ENCODE results near the gene ARID5B. TPM values are rescaled to one million over a fixed set of nuclear protein-coding genes. Genes with fewer than 3 reads are reported as not detected.

ARID5B gene
- polyA plus RNA-seq, 1 of the 3 experiments (the other 2 are of a cell fraction), result 10.9 TPM

- no peak for TF ChIP-seq MAX (IDR thresholded peaks at IDR 0.05; ENCODE audit: low read depth)
Observed at GRCh38 chr10:62080905-62081304, 179.4 kb downstream of the ARID5B start (continued).

GRCh38 chr10:62081341-62082270 lies 180.1 kb downstream of the ARID5B start:
- Histone ChIP-seq H3K27me3 (ENCODE audit: insufficient read depth) (no peaks in the 10 kb centered on the region), H3K9me3 (no peaks in the 10 kb centered on the region), H3K4me2 (peak overlapping the region; percentile 77), H4K20me1 (ENCODE audit: insufficient read depth) (no peaks in the 10 kb centered on the region), H3K27ac (ENCODE audit: low read depth in 2 of 2, low read length in 1 of 2) (peak overlapping the region; percentile 91 to 97), H3F3A (replicated peaks; ENCODE audit: insufficient read depth) (peaks cover 58% of the 10 kb centered on the region), H3K9ac (peak overlapping the region; percentile 68), H3K4me3 (ENCODE audit: low read depth in 2 of 2, low read length in 1 of 2) (no peak overlapping the region), H3K36me3 (replicated peaks in 1 of 2; ENCODE audit: control insufficient read depth in 1 of 2, insufficient read depth in 2 of 2, low read length in 1 of 2) (peaks cover 20 to 30% of the 10 kb centered on the region in 2 experiments), H3K4me1 (ENCODE audit: control insufficient read depth in 1 of 2, insufficient read depth in 2 of 2, low read depth in 1 of 2, low read length in 1 of 2) (peaks cover 39 to 58% of the 10 kb centered on the region in 2 experiments), H3K9me2 (no peaks in the 10 kb centered on the region), H3K79me2 (ENCODE audit: insufficient read depth) (peaks cover 72% of the 10 kb centered on the region), H2AFZ (ENCODE audit: low read depth) (no peak overlapping the region)
- CTCF ChIA-PET, result interaction anchor here (1.3 to 1.6 kb wide), 2 partner anchors 12 to 23 kb away, joined by 3 to 5 read pairs; no protein-coding TSS in a partner anchor
- no peak for DNase-seq
- POLR2A ChIA-PET, result no interaction called here
- TF ChIP-seq NFIC (IDR thresholded peaks at IDR 0.05; ENCODE audit: borderline replicate concordance) (peak; percentile 76; the same call in 1 of the 2 replicates), RAD21 (IDR thresholded peaks at IDR 0.05; ENCODE audit: low read length) (no peak), TCF12 (IDR thresholded peaks at IDR 0.05) (peak; percentile 3; the same call in 1 of the 2 replicates)
- 38% methylated on average over 5 of the region's 5 CpGs for WGBS (ENCODE audit: low lambda C conversion rate)

- DNase-seq, result no peak
- H3K4me3 ChIP-seq (ENCODE audit: low read depth in 2 of 2, low read length in 1 of 2), result no peak overlapping the region; a peak in 1 of 4 replicates
- H3K9ac ChIP-seq, result peak overlapping the region; percentile 68
- H3K9me2 ChIP-seq, result no peaks in the 10 kb centered on the region
- peaks cover 37 to 55% of the 10 kb centered on the region in 2 experiments for H3K4me1 ChIP-seq (ENCODE audit: control insufficient read depth in 1 of 2, insufficient read depth in 2 of 2, low read depth in 1 of 2, low read length in 1 of 2)
- ChIA-PET POLR2A (no interaction called here), CTCF (interaction anchor here (1.6 kb wide), 1 partner anchor 24 kb away, joined by 3 read pairs; no protein-coding TSS in a partner anchor)
- peaks cover 52% of the 10 kb centered on the region for H3F3A ChIP-seq (replicated peaks; ENCODE audit: insufficient read depth)
- H3K4me2 ChIP-seq, result peak overlapping the region; percentile 77
- 8% methylated on average over 1 of the region's 1 CpG for WGBS (ENCODE audit: low lambda C conversion rate)
- TF ChIP-seq NFIC (IDR thresholded peaks at IDR 0.05; ENCODE audit: borderline replicate concordance) (0 out of 2 replicates have a peak, but pooled peaks have one; percentile 36), JUND (IDR thresholded peaks at IDR 0.05) (no peak)
- H3K27me3 ChIP-seq (ENCODE audit: insufficient read depth), result no peaks in the 10 kb centered on the region
- no peaks in the 10 kb centered on the region for H4K20me1 ChIP-seq (ENCODE audit: insufficient read depth)
- peaks cover 69% of the 10 kb centered on the region for H3K79me2 ChIP-seq (ENCODE audit: insufficient read depth)
- H3K9me3 ChIP-seq, result no peaks in the 10 kb centered on the region
- H3K36me3 ChIP-seq (replicated peaks in 1 of 2; ENCODE audit: control insufficient read depth in 1 of 2, insufficient read depth in 2 of 2, low read length in 1 of 2), result peaks cover 21 to 33% of the 10 kb centered on the region in 2 experiments
- peak overlapping the region; percentile 91 to 97 for H3K27ac ChIP-seq (ENCODE audit: low read depth in 2 of 2, low read length in 1 of 2)
- 0 out of 2 replicates have a peak overlapping the region, but pooled peaks have one; percentile 20 for H2AFZ ChIP-seq (ENCODE audit: low read depth)
Observed at GRCh38 chr10:62082271-62082656, 180.8 kb downstream of the ARID5B start.

- H3K4me3 ChIP-seq (ENCODE audit: low read depth in 2 of 2, low read length in 1 of 2), result peak overlapping the region in 1 of 2 experiments; percentile 50; a peak in 2 of 4 replicates
Observed at GRCh38 chr10:62082729-62083411, 181.4 kb downstream of the ARID5B start.

More at GRCh38 chr10:62082729-62083411, 181.4 kb downstream of the ARID5B start:
- TF ChIP-seq GATA2 (CRISPR knock-in tag; IDR thresholded peaks at IDR 0.05) (peak; percentile 53; the same call in 1 of the 2 replicates), EP300 (IDR thresholded peaks at IDR 0.05; ENCODE audit: borderline replicate concordance in 1 of 2, low read depth in 1 of 2, low read length in 1 of 2) (peak in 1 of 2 experiments; percentile 3; a peak in 1 of 4 replicates), FOSL2 (IDR thresholded peaks at IDR 0.05; ENCODE audit: borderline replicate concordance, low read depth) (peak; percentile 9; the same call in 1 of the 2 replicates), TCF12 (IDR thresholded peaks at IDR 0.05) (peak; percentile 27; the same call in 1 of the 2 replicates), RAD21 (IDR thresholded peaks at IDR 0.05; ENCODE audit: low read length) (no peak)
- no peaks in the 10 kb centered on the region for H3K9me3 ChIP-seq
- H3K9ac ChIP-seq, result peak overlapping the region; percentile 68
- peaks cover 69% of the 10 kb centered on the region for H3K79me2 ChIP-seq (ENCODE audit: insufficient read depth)
- DNase-seq, result no peak
- peak overlapping the region; percentile 77 for H3K4me2 ChIP-seq
- no peaks in the 10 kb centered on the region for H3K9me2 ChIP-seq
- no peaks in the 10 kb centered on the region for H4K20me1 ChIP-seq (ENCODE audit: insufficient read depth)
- H3K4me1 ChIP-seq (ENCODE audit: control insufficient read depth in 1 of 2, insufficient read depth in 2 of 2, low read depth in 1 of 2, low read length in 1 of 2), result peaks cover 37 to 49% of the 10 kb centered on the region in 2 experiments
- ChIA-PET POLR2A (no interaction called here), CTCF (interaction anchor here (1.2 to 1.4 kb wide), 2 partner anchors 18 to 166 kb away, joined by 3 read pairs; no protein-coding TSS in a partner anchor)
- peaks cover 51% of the 10 kb centered on the region for H3F3A ChIP-seq (replicated peaks; ENCODE audit: insufficient read depth)
- 0 out of 2 replicates have a peak overlapping the region, but pooled peaks have one; percentile 20 for H2AFZ ChIP-seq (ENCODE audit: low read depth)
- no peaks in the 10 kb centered on the region for H3K27me3 ChIP-seq (ENCODE audit: insufficient read depth)
- WGBS (ENCODE audit: low lambda C conversion rate), result 10% methylated on average over 7 of the region's 7 CpGs
- H3K36me3 ChIP-seq (replicated peaks in 1 of 2; ENCODE audit: control insufficient read depth in 1 of 2, insufficient read depth in 2 of 2, low read length in 1 of 2), result peaks cover 25 to 38% of the 10 kb centered on the region in 2 experiments
- peak overlapping the region; percentile 91 to 97 for H3K27ac ChIP-seq (ENCODE audit: low read depth in 2 of 2, low read length in 1 of 2)
